ENCODE data around the gene SAFB2.
A peak's percentile ranks its signal among the peaks of the same experiment; 100 is the strongest.

SAFB2 gene

GRCh38 chr19:5578097-5578846 lies 44.3 kb downstream of the SAFB2 start:
- DNase-seq: peak; percentile 78

- no peak for DNase-seq
Observed at GRCh38 chr19:5575590-5575989, 47.0 kb downstream of the SAFB2 start.

GRCh38 chr19:5572556-5573286 lies 49.9 kb downstream of the SAFB2 start:
- DNase-seq: no peak

GRCh38 chr19:5571777-5572176 lies 50.8 kb downstream of the SAFB2 start:
- DNase-seq: no peak

- DNase-seq: no peak
Observed at GRCh38 chr19:5567970-5568407, 54.6 kb downstream of the SAFB2 start.

GRCh38 chr19:5567360-5567969 lies 55.1 kb downstream of the SAFB2 start, which contains the start of gene TINCR:
TINCR (minus strand) TSS chr19:5567953.
- DNase-seq: no peak

GRCh38 chr19:5564930-5565329 lies 57.6 kb downstream of the SAFB2 start:
- DNase-seq: no peak

GRCh38 chr19:5563935-5564612 lies 58.5 kb downstream of the SAFB2 start:
- no peak for DNase-seq

- no peak for DNase-seq
Observed at GRCh38 chr19:5563008-5563431, 59.6 kb downstream of the SAFB2 start.

GRCh38 chr19:5562280-5562679 lies 60.3 kb downstream of the SAFB2 start:
- DNase-seq: no peak

GRCh38 chr19:5561559-5561958 lies 61.0 kb downstream of the SAFB2 start:
- DNase-seq: no peak

- DNase-seq: no peak
Observed at GRCh38 chr19:5560156-5560555, 62.4 kb downstream of the SAFB2 start.

- DNase-seq: no peak
Observed at GRCh38 chr19:5559804-5560133, 62.8 kb downstream of the SAFB2 start.

GRCh38 chr19:5558101-5558621 lies 64.4 kb downstream of the SAFB2 start:
- no peak for DNase-seq

GRCh38 chr19:5557691-5558090 lies 64.9 kb downstream of the SAFB2 start:
- DNase-seq: no peak

- no peak for DNase-seq
Observed at GRCh38 chr19:5554828-5555227, 67.7 kb downstream of the SAFB2 start.

GRCh38 chr19:5553892-5554291 lies 68.7 kb downstream of the SAFB2 start:
- DNase-seq: no peak

- DNase-seq: peak; percentile 32
Observed at GRCh38 chr19:5547881-5548280, 74.7 kb downstream of the SAFB2 start.

- DNase-seq: no peak
Observed at GRCh38 chr19:5545984-5546383, 76.6 kb downstream of the SAFB2 start.

- DNase-seq: no peak
Observed at GRCh38 chr19:5545051-5545450, 77.5 kb downstream of the SAFB2 start.

- no peak for DNase-seq
Observed at GRCh38 chr19:5542665-5543064, 79.9 kb downstream of the SAFB2 start.

- DNase-seq: no peak
Observed at GRCh38 chr19:5541456-5541855, 81.1 kb downstream of the SAFB2 start.

GRCh38 chr19:5540208-5540607 lies 82.4 kb downstream of the SAFB2 start:
- DNase-seq: no peak
